GM20431 (cell line): ENCODE data around the gene UBASH3A.

Source experiments
- in situ Hi-C: fragments of 300-500 bp; cut with MseI, MboI; formaldehyde crosslinking; loops from one replicate; pipeline ENCODE4 v1.15.0; 2020; ENCODE audit warnings: low sequenced_read_pairs; ENCODE audit not compliant: unreplicated experiment

The UBASH3A gene

DNA sequence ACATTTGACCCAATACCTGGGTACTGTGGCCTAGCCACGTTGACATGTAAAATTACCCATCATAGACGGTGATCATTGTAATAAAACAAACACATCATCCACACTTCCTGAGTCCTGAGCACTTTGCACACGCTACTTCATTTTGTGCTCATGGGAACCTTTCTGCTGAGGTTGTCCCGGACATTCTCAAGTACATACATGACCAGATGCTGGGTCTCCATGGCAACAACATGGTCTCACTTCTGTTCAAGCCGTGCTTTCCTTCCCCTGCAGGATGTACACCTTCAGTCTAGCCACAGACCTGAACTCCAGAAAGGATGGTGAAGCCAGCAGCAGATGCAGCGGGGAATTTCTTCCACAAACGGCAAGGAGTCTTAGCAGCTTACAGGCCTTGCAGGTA is 22.7 kb downstream of the UBASH3A start:
- in situ Hi-C loops, result loop anchor here (25.0 kb wide), 1 partner anchor 264 kb away; no protein-coding TSS in a partner anchor

DNA sequence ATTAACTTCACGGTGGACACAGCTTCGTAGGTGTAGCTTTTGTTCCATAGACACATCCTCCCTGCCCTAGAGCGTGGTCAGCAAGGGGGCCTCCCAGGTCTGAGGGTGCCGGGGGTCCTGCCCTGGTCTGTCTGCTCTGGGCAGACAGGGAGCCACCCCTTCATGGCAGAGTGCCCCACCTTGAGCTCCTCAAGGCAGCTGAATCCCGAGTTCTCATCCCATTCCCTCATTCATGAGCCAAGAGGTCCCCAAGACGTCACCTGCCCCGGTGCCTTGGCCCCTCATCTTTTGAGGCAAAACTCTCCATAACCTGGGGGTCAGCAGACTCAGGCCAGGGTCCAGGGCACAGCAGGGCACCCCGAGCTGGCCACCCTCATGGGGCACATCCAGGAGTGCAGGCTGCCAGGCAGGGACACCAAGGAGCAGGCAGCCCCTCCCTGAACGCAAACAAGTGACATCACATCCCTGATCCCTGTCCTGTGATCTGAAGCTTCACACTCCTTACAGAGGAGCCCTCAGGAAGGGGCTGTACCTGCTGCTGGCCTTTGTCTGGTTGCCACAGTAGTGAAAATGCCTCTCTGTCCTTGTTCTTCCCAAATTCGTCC is 23.3 kb downstream of the UBASH3A start:
- in situ Hi-C loops, result loop anchor here (25.0 kb wide), 1 partner anchor 265 kb away; no protein-coding TSS in a partner anchor

- in situ Hi-C loops, result loop anchor here (25.0 kb wide), 1 partner anchor 266 kb away; no protein-coding TSS in a partner anchor
Observed at GRCh38 chr21:42427809-42428419, 24.2 kb downstream of the UBASH3A start.

DNA sequence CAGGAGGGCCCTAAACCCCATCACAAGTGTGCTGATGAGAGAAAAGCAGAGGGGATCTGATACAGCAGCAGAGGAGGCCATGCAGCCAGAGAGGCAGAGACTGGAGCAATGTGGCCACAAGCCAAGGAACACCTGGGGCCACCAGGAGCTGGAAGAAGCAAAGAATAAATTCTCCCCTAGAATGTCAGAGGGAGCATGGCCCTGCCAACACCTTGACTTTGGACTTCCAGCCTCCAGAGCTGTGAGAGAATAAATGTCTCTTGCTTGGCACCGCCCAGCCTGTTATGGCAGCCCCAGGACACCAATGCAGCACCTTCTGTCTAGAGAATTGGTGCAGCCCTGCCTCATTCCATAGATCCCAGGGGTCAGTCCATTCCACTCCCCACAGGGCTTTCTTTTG is 25.3 kb downstream of the UBASH3A start:
- in situ Hi-C loops, result loop anchor here (25.0 kb wide), 1 partner anchor 267 kb away; no protein-coding TSS in a partner anchor

- in situ Hi-C loops, result loop anchor here (25.0 kb wide), 1 partner anchor 268 kb away; no protein-coding TSS in a partner anchor
Observed at GRCh38 chr21:42429856-42430255, 26.2 kb downstream of the UBASH3A start.

DNA sequence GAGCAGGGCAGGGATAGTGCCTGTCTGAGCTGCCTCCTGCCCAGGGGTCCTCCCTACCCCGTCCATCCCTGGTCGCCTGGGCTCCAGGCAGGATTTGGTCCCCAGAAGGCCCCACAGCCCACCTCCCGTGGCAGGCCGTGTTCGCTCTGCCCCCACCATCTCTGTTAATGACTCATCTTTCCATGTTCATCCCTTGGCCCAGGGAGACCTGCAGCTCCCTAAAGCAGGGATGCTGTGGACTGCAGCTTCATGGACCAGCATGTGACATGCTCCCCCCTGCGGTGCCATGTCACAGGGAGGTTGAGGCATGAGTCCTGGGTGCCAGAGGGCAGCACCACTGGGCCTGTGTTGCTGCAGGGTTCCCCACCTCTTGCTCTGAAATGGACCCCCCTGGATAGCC is 26.8 kb downstream of the UBASH3A start:
- in situ Hi-C loops, result loop anchor here (25.0 kb wide), 1 partner anchor 268 kb away; no protein-coding TSS in a partner anchor

GRCh38 chr21:42431196-42431595 is 27.5 kb downstream of the UBASH3A start:
- in situ Hi-C loops, result loop anchor here (25.0 kb wide), 1 partner anchor 269 kb away; no protein-coding TSS in a partner anchor

DNA sequence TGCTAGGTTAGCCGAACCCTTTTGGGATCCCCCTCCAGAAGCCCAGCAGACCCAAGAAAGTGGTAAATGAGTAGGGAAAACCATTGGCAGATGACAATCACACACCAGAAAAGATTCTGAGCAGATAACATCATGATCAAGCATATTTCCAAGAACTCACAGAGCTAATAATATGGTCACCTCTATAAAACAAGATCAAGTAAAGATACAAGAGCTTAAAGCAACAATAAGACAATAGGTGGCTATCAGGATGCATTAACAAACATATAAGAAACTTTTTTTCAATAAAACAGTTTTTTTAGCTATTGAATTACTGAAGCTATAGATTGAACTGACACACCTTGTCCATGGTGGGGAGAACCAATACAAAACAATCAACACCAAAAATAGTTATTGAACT is 29.0 kb downstream of the UBASH3A start:
- in situ Hi-C loops, result loop anchor here (25.0 kb wide), 1 partner anchor 270 kb away; no protein-coding TSS in a partner anchor

GRCh38 chr21:42433946-42434551 is 30.3 kb downstream of the UBASH3A start:
- in situ Hi-C loops, result loop anchor here (25.0 kb wide), 1 partner anchor 272 kb away; no protein-coding TSS in a partner anchor

- in situ Hi-C loops, result loop anchor here (25.0 kb wide), 1 partner anchor 273 kb away; no protein-coding TSS in a partner anchor
Observed at GRCh38 chr21:42434884-42435283, 31.2 kb downstream of the UBASH3A start.

DNA sequence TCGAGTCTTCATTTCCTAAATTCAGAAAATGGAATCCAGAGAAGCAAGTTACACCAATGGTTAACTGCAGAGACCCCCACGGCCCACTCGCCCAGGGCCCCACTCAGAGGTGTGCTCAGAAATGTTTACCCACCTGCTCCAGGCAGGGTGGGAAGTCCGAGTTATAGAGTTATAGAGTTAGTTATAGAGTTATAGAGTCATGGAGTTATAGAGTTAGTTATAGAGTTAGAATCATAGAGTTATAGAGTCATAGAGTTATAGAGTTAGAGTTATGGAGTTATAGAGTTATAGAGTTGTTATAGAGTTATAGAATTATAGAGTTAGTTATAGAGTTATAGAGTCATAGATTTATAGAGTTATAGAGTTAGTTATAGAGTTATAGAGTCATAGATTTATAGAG is 31.7 kb downstream of the UBASH3A start:
- in situ Hi-C loops, result loop anchor here (25.0 kb wide), 1 partner anchor 273 kb away; no protein-coding TSS in a partner anchor

DNA sequence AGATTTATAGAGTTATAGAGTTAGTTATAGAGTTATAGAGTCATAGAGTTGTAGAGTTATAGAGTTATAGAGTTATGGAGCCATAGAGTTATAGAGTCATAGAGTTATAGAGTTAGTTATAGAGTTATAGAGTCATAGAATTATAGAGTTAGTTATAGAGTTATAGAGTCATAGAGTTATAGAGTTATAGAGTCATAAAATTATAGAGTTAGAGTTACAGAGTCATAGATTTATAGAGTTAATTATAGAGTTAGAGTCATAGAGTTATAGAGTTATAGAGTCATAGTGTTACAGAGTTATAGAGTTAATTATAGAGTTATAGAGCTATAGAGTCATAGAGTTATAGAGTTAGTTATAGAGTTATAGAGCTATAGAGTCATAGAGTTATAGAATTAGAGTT is 32.1 kb downstream of the UBASH3A start:
- in situ Hi-C loops, result loop anchor here (25.0 kb wide), 1 partner anchor 274 kb away; no protein-coding TSS in a partner anchor

- in situ Hi-C loops, result loop anchor here (25.0 kb wide), 1 partner anchor 275 kb away; no protein-coding TSS in a partner anchor
Observed at GRCh38 chr21:42436914-42437313, 33.2 kb downstream of the UBASH3A start.

GRCh38 chr21:42437786-42438185 is 34.1 kb downstream of the UBASH3A start:
- in situ Hi-C loops, result loop anchor here (25.0 kb wide), 1 partner anchor 275 kb away; no protein-coding TSS in a partner anchor

DNA sequence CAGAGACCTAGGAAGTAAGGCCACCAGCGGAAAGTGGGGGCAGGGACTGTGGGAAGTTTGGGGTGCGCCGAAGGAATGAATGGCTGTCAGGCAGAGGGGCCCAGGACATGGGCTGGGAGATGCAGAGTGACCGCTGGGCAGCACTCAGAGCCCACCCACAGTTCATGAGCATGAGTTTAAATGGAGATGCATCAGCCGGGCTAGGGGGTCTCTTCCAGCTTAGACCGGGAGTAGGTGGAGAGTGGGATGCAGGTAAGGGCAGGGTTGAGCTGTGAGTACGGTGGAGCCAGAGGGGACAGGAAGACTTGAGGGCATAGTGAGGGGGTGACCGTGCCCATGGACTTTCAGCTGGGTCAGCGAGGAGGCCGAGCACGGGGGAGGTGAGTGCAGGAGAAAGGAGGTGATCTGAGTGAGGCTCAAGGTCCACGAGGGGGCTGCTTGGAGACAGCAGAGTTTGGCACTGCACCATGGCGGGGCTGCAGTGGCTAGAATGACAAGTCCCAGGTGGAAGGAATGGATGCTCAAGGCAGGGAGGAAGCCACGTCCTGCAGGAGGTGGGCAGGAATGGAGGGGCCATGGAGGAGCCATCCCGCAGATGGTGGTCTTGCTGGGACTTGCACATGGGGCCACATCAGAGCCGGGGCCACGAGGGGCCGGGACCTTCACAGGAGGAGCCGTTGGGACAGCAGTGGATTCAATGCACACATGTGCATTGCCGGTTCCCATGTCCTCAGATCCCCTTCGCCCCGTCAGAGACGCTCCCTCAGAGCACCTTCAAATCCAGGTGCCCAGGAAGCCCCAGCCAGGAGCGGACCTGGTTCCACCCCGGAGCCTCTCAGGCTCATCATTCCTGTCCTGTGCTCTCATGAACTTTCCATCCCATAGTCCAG is 34.9 kb downstream of the UBASH3A start:
- in situ Hi-C loops, result loop anchor here (25.0 kb wide), 1 partner anchor 276 kb away; no protein-coding TSS in a partner anchor

DNA sequence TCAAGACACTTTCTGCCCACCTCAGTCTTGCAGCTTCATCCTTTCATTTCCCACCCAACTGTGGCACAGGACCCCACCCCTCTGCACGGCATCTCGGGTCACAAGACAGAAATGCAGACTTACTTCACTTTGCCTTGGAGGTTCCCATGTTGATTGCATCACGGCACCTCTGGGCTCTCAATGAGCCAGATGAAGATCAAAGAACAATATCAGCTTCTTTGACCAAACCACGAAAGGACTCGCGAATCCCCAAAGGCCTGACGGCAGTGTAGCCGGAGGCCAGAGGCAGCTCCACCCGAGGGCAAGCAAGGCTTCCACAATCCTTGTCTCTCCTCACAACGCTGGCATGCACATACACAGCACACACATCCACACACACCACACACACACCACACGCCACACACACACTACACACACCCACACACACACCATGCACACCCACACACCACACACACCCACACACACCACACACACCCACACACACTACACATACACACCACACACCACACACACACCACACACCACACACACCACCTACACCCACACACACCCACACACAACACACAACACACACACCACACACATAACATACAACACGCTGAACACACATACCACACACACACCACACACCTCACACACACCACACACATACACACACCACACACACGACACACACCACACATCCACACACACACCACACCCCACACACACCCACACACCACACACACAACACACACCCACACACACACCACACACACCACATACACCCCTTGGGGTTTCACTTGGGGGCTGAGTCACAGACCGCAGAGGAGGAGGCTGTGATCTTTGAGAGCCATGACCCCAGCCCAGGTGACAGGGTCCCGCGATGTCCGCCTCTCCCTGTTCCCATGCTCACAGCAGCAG is 35.8 kb downstream of the UBASH3A start:
- in situ Hi-C loops, result loop anchor here (25.0 kb wide), 1 partner anchor 277 kb away; no protein-coding TSS in a partner anchor

- in situ Hi-C loops, result loop anchor here (25.0 kb wide), 1 partner anchor 278 kb away; no protein-coding TSS in a partner anchor
Observed at GRCh38 chr21:42440187-42440792, 36.6 kb downstream of the UBASH3A start.

DNA sequence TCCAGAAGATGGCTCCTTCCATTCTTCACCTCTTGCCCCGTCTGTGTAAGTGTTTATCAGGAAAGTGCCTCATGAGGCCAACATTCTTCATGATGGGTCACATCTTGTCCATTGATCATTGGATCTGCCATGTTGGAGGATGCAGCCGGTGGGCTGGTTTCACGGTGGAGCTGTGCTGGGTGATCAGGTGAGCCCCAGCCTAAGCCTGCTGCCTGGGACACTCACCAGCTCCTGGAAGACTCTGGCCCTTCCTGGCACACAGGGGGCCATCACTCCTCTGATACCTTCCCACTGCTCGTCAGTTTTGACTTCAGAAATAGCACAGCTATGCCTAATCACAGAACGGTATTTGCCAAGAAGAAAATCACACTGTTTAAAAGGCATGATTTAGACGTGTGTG is 38.3 kb downstream of the UBASH3A start:
- in situ Hi-C loops, result loop anchor here (25.0 kb wide), 1 partner anchor 280 kb away; no protein-coding TSS in a partner anchor
